ENCODE measurements around the gene DMBX1. TPM values are rescaled to one million over a fixed set of nuclear protein-coding genes. Genes with fewer than 3 reads are reported as not detected.

Gene DMBX1
- total RNA-seq, 1 experiment from 2014 or later: 2.3 TPM

GRCh38 chr1:46501528-46501927, 11.9 kb downstream of the DMBX1 start:
- Mint-ChIP-seq H3K4me1 (peaks cover 11 to 17% of the 10 kb centered on the region in 2 experiments), H3K9me3 (no peaks in the 10 kb centered on the region; a peak in 1 of 5 replicates), H3K36me3 (ENCODE audit: insufficient read depth in 1 of 3, low read depth in 3 of 3) (no peaks in the 10 kb centered on the region), H3K27ac (no peak overlapping the region), H3K4me3 (no peak overlapping the region), H3K27me3 (ENCODE audit: low read depth) (peaks cover 62% of the 10 kb centered on the region)
- Histone ChIP-seq H4K8ac (replicated peaks; ENCODE audit: insufficient read length, low read depth, low read length) (no peak overlapping the region), H4K5ac (ENCODE audit: insufficient read length, low read depth, low read length) (no peak overlapping the region), H3K23me2 (ENCODE audit: insufficient read length, low read depth, low read length, poor library complexity, severe bottlenecking) (no peaks in the 10 kb centered on the region), H2AFZ (ENCODE audit: low read length) (no peak overlapping the region), H2BK20ac (ENCODE audit: low read depth, low read length, poor library complexity, severe bottlenecking) (no peak overlapping the region), H4K91ac (ENCODE audit: insufficient read length, low read depth, low read length) (no peak overlapping the region), H2BK5ac (ENCODE audit: insufficient read length, low read length) (no peak overlapping the region), H2AK5ac (ENCODE audit: insufficient read length, low read length) (no peak overlapping the region), H3K56ac (ENCODE audit: insufficient read length, low read depth, low read length) (no peak overlapping the region), H3K23ac (ENCODE audit: insufficient read length, low read depth, low read length) (no peak overlapping the region), H3K9ac (ENCODE audit: extremely low read depth, insufficient read length, low read length) (no peak overlapping the region), H3K18ac (ENCODE audit: insufficient read length, low read depth, low read length) (no peak overlapping the region), H2BK15ac (ENCODE audit: low read depth, low read length) (no peak overlapping the region), H3K4me1 (ENCODE audit: insufficient read depth, low read length) (no peaks in the 10 kb centered on the region; the same call in 1 of the 2 replicates), H3T11ph (ENCODE audit: low read length) (no peak overlapping the region), H2BK12ac (ENCODE audit: insufficient read length, low read depth, low read length) (no peak overlapping the region), H4K20me1 (ENCODE audit: control insufficient read depth, insufficient read depth, insufficient read length) (no peaks in the 10 kb centered on the region), H3K4ac (ENCODE audit: low read depth, low read length) (no peak overlapping the region), H3K79me1 (ENCODE audit: insufficient read depth, low read depth, low read length, poor library complexity, severe bottlenecking) (no peaks in the 10 kb centered on the region), H3K27ac (ENCODE audit: insufficient read length, low read depth, low read length) (no peak overlapping the region), H3K79me2 (ENCODE audit: insufficient read depth, low read length) (no peaks in the 10 kb centered on the region), H3K14ac (ENCODE audit: insufficient read depth, low read length) (no peak overlapping the region), H2BK120ac (ENCODE audit: low read depth, low read length, poor library complexity, severe bottlenecking) (no peak overlapping the region), H3K27me3 (ENCODE audit: insufficient read depth, low read length) (peaks cover 2% of the 10 kb centered on the region; the same call in 1 of the 2 replicates), H3K9me3 (ENCODE audit: control insufficient read depth, low read depth, low read length) (no peaks in the 10 kb centered on the region), H3K4me2 (ENCODE audit: insufficient read depth, insufficient read length, low read length) (no peak overlapping the region)
- DNase-seq: no peak
- no CpG with 5 or more reads among the region's 3 CpGs for WGBS (ENCODE audit: extremely low coverage, insufficient read length, low lambda C conversion rate)
- TF ChIP-seq CTCF (conservative IDR thresholded peaks at IDR 0.05): no peak
